HUES48 (cell line): ENCODE results near the gene FAHD2B.
"Not testable (repeated sequence)": the region's sequence is repeated elsewhere in the genome, so short reads cannot be mapped to it uniquely, and the experiment has no call there.

Source experiments
- H3K27ac ChIP-seq: one replicate; pipeline ENCODE4 v1.7.0; 2013; ENCODE audit warnings: low read depth, low read length, inconsistent platforms
- H3K27me3 ChIP-seq: 2 replicates; pipeline ENCODE4 v1.6.1; 2013; ENCODE audit warnings: mild to moderate bottlenecking, low read length; ENCODE audit not compliant: control insufficient read depth, insufficient read depth
- H3K36me3 ChIP-seq: 2 replicates; pipeline ENCODE4 v1.6.1; 2013; ENCODE audit warnings: low read length; ENCODE audit not compliant: control insufficient read depth, insufficient read depth
- H3K4me1 ChIP-seq: 2 replicates; pipeline ENCODE4 v1.6.1; 2013; ENCODE audit warnings: mild to moderate bottlenecking, low read length; ENCODE audit not compliant: control insufficient read depth, insufficient read depth
- H3K4me3 ChIP-seq: 2 replicates; pipeline ENCODE4 v1.5.1; 2013; ENCODE audit warnings: mild to moderate bottlenecking, low read depth, low read length
- H3K9ac ChIP-seq: 2 replicates; pipeline ENCODE4 v1.6.1; 2013; ENCODE audit warnings: mild to moderate bottlenecking, low read depth, low read length, moderate library complexity
- H3K9me3 ChIP-seq: 2 replicates; pipeline ENCODE4 v1.6.1; 2013; ENCODE audit warnings: low read length; ENCODE audit not compliant: control insufficient read depth, insufficient read depth

FAHD2B gene

DNA sequence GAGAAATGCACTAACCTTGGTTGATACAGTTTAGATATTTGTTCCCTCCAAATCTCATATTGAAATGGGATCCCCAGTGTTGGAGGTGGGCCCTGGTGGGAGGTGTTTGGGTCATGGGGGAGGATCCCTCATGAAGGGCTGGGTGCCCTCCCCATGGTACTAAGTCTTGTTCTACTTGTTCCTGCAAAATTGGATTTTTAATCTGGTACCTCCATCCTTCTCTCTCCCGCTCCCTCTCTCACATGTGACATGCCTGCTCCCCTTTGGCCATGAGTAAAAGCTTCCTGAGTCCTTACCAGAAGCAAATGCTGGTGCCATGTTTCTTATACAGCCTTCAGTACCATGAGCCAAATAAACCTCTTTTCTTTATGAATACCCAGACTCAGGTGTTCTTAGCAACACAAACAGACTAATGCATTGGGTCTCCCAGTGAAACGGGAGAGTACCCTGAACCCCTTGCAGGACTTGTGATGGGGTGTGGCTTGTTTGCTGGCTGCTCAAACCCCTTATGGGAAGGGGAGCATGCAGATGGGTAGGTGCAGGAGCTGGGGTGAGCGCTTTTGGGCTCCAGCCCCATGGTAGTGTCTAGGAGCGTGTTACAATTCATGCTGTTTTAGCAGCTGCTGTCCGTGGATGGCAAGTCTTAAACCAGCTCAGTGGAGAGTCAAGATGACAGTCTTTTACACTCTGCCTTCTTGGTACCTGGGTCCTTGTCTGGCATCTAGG lies 27.2 kb downstream of the FAHD2B start:
- no peaks in the 10 kb centered on the region for H3K4me1 ChIP-seq
- H3K36me3 ChIP-seq: no peaks in the 10 kb centered on the region
- H3K9me3 ChIP-seq: no peaks in the 10 kb centered on the region

DNA sequence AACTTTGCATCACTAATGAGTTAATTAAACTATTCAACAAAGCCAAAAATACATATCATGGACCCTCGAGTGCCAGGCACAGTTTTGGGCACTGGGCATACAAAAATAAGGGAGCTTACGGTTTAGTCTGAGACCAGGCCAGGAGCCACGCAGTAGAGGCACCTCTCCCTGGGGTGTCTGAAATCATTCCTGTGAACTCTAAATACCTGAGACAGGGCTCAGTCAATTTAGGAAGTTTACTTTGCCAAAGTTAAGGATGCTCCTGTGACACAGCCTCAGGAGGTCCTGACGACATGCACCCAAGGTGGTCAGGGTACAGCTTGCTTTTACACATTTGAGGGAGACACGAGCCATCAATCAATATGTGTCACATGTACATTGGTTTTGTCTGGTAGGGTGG lies 28.7 kb downstream of the FAHD2B start:
- not testable (repeated sequence) for H3K9ac ChIP-seq, H3K4me3 ChIP-seq, H3K27ac ChIP-seq, H3K36me3 ChIP-seq, H3K4me1 ChIP-seq, H3K27me3 ChIP-seq, H3K9me3 ChIP-seq

More for the DNA sequence above, 27.2 kb downstream of the FAHD2B start:
- Histone ChIP-seq H3K9ac (no peak overlapping the region), H3K4me3 (no peak overlapping the region), H3K27me3 (no peaks in the 10 kb centered on the region), H3K27ac (no peak overlapping the region)

DNA sequence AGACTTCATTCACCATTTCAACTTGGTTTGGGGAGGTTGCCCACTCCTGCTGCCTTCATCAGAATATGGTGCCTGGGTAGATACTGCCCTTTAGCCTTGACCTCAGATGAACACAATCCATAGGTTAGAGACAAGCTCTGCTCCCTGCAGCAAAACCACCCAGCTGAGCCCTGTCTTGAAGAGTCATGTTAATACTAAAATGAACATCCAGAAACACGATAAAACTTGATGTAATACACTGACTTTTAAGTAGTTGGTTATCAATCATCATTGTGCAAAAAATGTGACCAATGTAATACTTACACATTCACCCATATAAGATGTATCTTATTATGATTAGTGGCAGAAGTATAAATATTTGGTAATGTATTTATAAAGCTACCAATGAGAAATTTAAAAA lies 32.7 kb downstream of the FAHD2B start:
- H3K27me3 ChIP-seq, H3K9ac ChIP-seq, H3K4me3 ChIP-seq, H3K9me3 ChIP-seq, H3K4me1 ChIP-seq, H3K36me3 ChIP-seq, H3K27ac ChIP-seq: not testable (repeated sequence)

GRCh38 chr2:97059782-97060181 lies 34.9 kb downstream of the FAHD2B start:
- not testable (repeated sequence) for H3K36me3 ChIP-seq, H3K9ac ChIP-seq, H3K27ac ChIP-seq, H3K4me3 ChIP-seq, H3K9me3 ChIP-seq, H3K27me3 ChIP-seq, H3K4me1 ChIP-seq

DNA sequence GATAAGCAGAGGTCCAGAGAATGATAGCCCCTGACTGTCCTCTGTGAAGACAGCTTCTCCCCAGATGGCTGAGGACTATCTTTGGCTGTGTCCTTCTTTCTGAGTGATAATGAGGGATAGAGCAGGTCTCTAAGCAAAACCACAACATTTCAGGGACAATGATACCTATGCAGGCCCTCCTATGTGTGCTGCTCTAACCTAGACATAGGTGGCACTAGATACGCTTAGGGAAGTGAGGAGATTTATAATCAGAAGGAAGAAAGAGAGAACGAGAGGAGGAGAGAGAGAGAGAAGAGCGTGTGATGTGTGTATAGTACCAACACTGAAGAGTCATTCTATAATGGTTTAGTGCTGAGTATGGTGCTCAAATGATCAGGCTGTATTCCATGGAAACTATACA lies 38.5 kb downstream of the FAHD2B start:
- H3K4me3 ChIP-seq: not testable (repeated sequence)

DNA sequence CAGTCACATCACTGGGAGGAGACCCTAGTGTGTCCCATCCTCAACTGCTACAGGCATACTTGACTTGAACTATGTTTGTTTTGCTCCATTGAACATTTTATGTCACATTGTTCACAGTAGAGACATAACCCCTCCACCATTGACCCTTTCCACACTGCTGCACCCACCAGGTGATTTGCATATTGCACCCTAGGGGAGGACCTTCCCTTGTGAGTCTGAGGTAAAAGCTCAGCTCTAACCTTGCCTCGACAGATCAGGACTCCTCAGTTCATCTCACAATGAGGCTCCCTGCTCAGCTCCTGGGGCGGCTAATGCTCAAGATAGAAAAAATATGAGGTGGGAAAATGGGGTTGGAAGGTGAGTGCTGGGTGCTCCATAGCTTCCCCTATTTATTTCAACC lies 44.6 kb downstream of the FAHD2B start:
- H3K9me3 ChIP-seq, H3K27ac ChIP-seq, H3K4me3 ChIP-seq, H3K36me3 ChIP-seq, H3K9ac ChIP-seq, H3K27me3 ChIP-seq, H3K4me1 ChIP-seq: not testable (repeated sequence)

More for the DNA sequence above, 38.5 kb downstream of the FAHD2B start:
- H3K9me3 ChIP-seq, H3K4me1 ChIP-seq, H3K27ac ChIP-seq, H3K27me3 ChIP-seq, H3K9ac ChIP-seq, H3K36me3 ChIP-seq: not testable (repeated sequence)

GRCh38 chr2:97048448-97048847 lies 46.2 kb downstream of the FAHD2B start:
- H3K27ac ChIP-seq, H3K36me3 ChIP-seq, H3K9ac ChIP-seq, H3K9me3 ChIP-seq, H3K4me3 ChIP-seq, H3K4me1 ChIP-seq, H3K27me3 ChIP-seq: not testable (repeated sequence)

DNA sequence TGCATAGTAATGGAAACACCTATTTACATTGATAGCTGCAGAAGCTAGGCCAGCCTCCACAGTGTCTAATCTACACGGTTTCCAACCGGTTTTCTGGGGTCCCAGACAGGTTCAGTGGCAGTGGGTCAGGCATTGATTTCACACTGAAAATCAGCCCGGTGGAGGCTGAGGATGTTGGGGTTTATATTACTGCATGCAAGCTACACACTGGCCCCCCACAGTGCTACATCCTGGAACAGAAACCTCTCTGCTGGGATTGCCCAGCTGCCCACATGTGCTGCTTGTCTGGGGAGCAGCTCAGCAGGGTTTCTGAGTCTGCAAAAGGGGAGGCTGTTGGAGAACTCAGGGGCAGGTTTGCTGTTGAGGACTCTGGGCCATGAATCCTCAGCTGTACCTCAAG lies 48.0 kb downstream of the FAHD2B start:
- H3K9me3 ChIP-seq, H3K9ac ChIP-seq, H3K4me1 ChIP-seq, H3K4me3 ChIP-seq, H3K27me3 ChIP-seq, H3K36me3 ChIP-seq, H3K27ac ChIP-seq: not testable (repeated sequence)

DNA sequence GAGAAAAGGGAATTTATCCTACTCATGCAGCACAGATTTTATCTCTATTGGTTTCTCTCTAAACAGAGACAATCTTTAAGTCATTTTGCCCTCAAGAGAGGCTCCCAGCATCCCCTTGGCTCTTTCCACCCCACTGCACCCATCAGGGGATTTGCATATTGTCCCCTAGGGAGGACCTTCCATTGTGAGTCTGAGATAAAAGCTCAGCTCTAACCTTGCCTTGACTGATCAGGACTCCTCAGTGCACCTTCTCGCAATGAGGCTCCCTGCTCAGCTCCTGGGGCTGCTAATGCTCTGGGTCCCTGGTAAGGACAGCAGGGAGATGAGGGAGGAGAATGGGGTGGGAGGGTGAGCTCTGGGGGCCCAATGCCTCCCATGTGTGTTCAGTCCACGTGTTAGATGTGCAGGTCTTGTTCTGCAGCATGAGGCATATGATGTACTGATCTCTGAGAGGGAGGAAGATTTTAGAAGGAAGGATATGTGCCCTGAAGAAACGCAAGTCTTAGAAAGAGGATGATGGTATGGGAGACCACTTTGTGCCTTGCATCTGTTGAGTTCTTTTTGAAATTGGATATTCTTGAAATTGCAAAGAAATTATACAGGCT lies 48.7 kb downstream of the FAHD2B start:
- H3K4me3 ChIP-seq, H3K4me1 ChIP-seq: not testable (repeated sequence)

More for the DNA sequence above, 48.7 kb downstream of the FAHD2B start:
- H3K27me3 ChIP-seq, H3K9me3 ChIP-seq, H3K36me3 ChIP-seq, H3K27ac ChIP-seq, H3K9ac ChIP-seq: not testable (repeated sequence)
